Measurements from ENCODE around the gene CORO7. TPM values are rescaled to one million over a fixed set of nuclear protein-coding genes. Genes with fewer than 3 reads are reported as not detected.
A peak's percentile ranks its signal among the peaks of the same experiment; 100 is the strongest.

CORO7 gene
- total RNA-seq, 1 donor from 2014 or later, result 10.1 TPM

GRCh38 chr16:4428500-4428899 lies 12.1 kb upstream of the CORO7 start:
- intact Hi-C loops (cut with micrococcal nuclease), result no loop called here
- DNase-seq, result no peak
- no peak for ATAC-seq

- no peak for ATAC-seq
- intact Hi-C loops (cut with micrococcal nuclease), result no loop called here
- DNase-seq, result no peak
Observed at GRCh38 chr16:4426722-4427372, 10.5 kb upstream of the CORO7 start.

GRCh38 chr16:4426021-4426684 lies 9.8 kb upstream of the CORO7 start:
- ATAC-seq (no peak), DNase-seq (no peak)
- intact Hi-C loops (cut with micrococcal nuclease), result no loop called here

- intact Hi-C loops (cut with micrococcal nuclease), result no loop called here
- DNase-seq (peak; percentile 98), ATAC-seq (peak; percentile 98)
Observed at GRCh38 chr16:4425378-4426020, 9.1 kb upstream of the CORO7 start, which contains the start of gene DNAJA3. DNAJA3 (plus strand) TSS chr16:4425868; CDS start chr16:4425882, 14 bp downstream.

- intact Hi-C loops (cut with micrococcal nuclease), result no loop called here
- ATAC-seq, result no peak
- DNase-seq, result no peak
Observed at GRCh38 chr16:4420505-4421105, 4.2 kb upstream of the CORO7 start.

- ATAC-seq, result no peak
- intact Hi-C loops (cut with micrococcal nuclease), result no loop called here
Observed at GRCh38 chr16:4419402-4419959, 3.1 kb upstream of the CORO7 start.

GRCh38 chr16:4415538-4416199 lies 727 bp downstream of the CORO7 start:
- intact Hi-C loops (cut with micrococcal nuclease), result no loop called here
- peak; percentile 65 for DNase-seq
- peak; percentile 19 for ATAC-seq

More at GRCh38 chr16:4419402-4419959, 3.1 kb upstream of the CORO7 start:
- DNase-seq, result no peak

GRCh38 chr16:4414187-4414917 lies 2.0 kb downstream of the CORO7 start:
- DNase-seq (no peak), ATAC-seq (no peak)
- intact Hi-C loops (cut with micrococcal nuclease), result no loop called here

GRCh38 chr16:4412854-4413253 lies 3.5 kb downstream of the CORO7 start:
- no peak for DNase-seq
- intact Hi-C loops (cut with micrococcal nuclease), result no loop called here
- no peak for ATAC-seq

GRCh38 chr16:4412159-4412558 lies 4.2 kb downstream of the CORO7 start:
- DNase-seq, result no peak
- ATAC-seq, result no peak
- intact Hi-C loops (cut with micrococcal nuclease), result no loop called here

- DNase-seq (peak; percentile 90), ATAC-seq (peak; percentile 62)
- intact Hi-C loops (cut with micrococcal nuclease), result no loop called here
Observed at GRCh38 chr16:4411684-4412083, 4.7 kb downstream of the CORO7 start.

- DNase-seq (no peak), ATAC-seq (peak; percentile 11)
Observed at GRCh38 chr16:4410335-4411075, 5.9 kb downstream of the CORO7 start.

GRCh38 chr16:4409081-4409932 lies 7.1 kb downstream of the CORO7 start:
- ATAC-seq (peak; percentile 3), DNase-seq (peak; percentile 50)
- intact Hi-C loops (cut with micrococcal nuclease), result loop anchor here (10.0 kb wide), 1 partner anchor 55 kb away; the partner anchor contains the start of gene PAM16

More at GRCh38 chr16:4410335-4411075, 5.9 kb downstream of the CORO7 start:
- intact Hi-C loops (cut with micrococcal nuclease), result no loop called here

GRCh38 chr16:4408323-4408690 lies 8.1 kb downstream of the CORO7 start:
- intact Hi-C loops (cut with micrococcal nuclease), result loop anchor here (10.0 kb wide), 1 partner anchor 54 kb away; the partner anchor contains the start of gene PAM16
- ATAC-seq, result no peak
- peak; percentile 33 for DNase-seq

GRCh38 chr16:4407543-4408322 lies 8.7 kb downstream of the CORO7 start:
- intact Hi-C loops (cut with micrococcal nuclease), result loop anchor here (10.0 kb wide), 1 partner anchor 53 kb away; the partner anchor contains the start of gene PAM16
- DNase-seq, result peak; percentile 64
- peak; percentile 20 for ATAC-seq

Measured in left ventricle myocardium superior (tissue), 1 donor.